Upper lobe of right lung (tissue), 1 donor: Measurements from ENCODE around the gene SUPT5H. TPM values are rescaled to one million over a fixed set of nuclear protein-coding genes. Genes with fewer than 3 reads are reported as not detected.

Experiments used
- ATAC-seq: fragments of 200-7000 bp; cut with Tn5 transposase; one replicate; pipeline ENCODE4 v1.9.1; 2020; ENCODE audit warnings: mild to moderate bottlenecking, moderate library complexity
- DNase-seq: peaks from one replicate; pipeline ENCODE4 v3.0.0-alpha.2; 2020
- H3K27ac ChIP-seq: fragments of 200-600 bp; one replicate; pipeline ENCODE4 v1.8.0; 2022
- H3K27me3 ChIP-seq: fragments of 200-600 bp; one replicate; pipeline ENCODE4 v1.8.0; 2022; ENCODE audit warnings: mild to moderate bottlenecking
- H3K36me3 ChIP-seq: fragments of 200-600 bp; one replicate; pipeline ENCODE4 v1.8.0; 2022
- H3K4me1 ChIP-seq: fragments of 200-600 bp; one replicate; pipeline ENCODE4 v1.8.0; 2022
- H3K4me3 ChIP-seq: fragments of 200-600 bp; one replicate; pipeline ENCODE4 v1.8.0; 2022; ENCODE audit warnings: mild to moderate bottlenecking
- H3K9me3 ChIP-seq: fragments of 200-600 bp; one replicate; pipeline ENCODE4 v1.8.0; 2022
- intact Hi-C: fragments of 100-400 bp; cut with DNase I; formaldehyde crosslinking; loops from one replicate; pipeline ENCODE4 v1.11.0; 2022
- total RNA-seq: library from RNA; stranded (reverse); fragmentation: NEBNext Ultra II Directional; extraction: Animal tissue kit (Norgen Biotek cat#: 25700); gene quantifications from one replicate; pipeline ENCODE4 v1.2.1, GENCODE V29; 2021
- TF ChIP-seq, protein P1 (sequence below): fragments of 200-600 bp; IDR thresholded peaks from one replicate; pipeline ENCODE4 v1.8.0; 2022; ENCODE audit warnings: antibody characterized with exemption
- donor health status: DM: no; HTN: yes; CAD: no; lungs with severe emphysema.

SUPT5H gene
- total RNA-seq, 1 donor from 2014 or later, result 98.4 TPM

GRCh38 chr19:39408392-39409207 lies 36.8 kb upstream of the SUPT5H start:
- Histone ChIP-seq H3K36me3 (peaks cover 18% of the 10 kb centered on the region), H3K4me3 (peak overlapping the region; percentile 97), H3K4me1 (peaks cover 33% of the 10 kb centered on the region), H3K27me3 (no peaks in the 10 kb centered on the region), H3K9me3 (no peaks in the 10 kb centered on the region), H3K27ac (peak overlapping the region; percentile 100)
- intact Hi-C loops, result no loop called here
- ATAC-seq, result no peak
- no peak for DNase-seq
- TF ChIP-seq, protein P1, sequence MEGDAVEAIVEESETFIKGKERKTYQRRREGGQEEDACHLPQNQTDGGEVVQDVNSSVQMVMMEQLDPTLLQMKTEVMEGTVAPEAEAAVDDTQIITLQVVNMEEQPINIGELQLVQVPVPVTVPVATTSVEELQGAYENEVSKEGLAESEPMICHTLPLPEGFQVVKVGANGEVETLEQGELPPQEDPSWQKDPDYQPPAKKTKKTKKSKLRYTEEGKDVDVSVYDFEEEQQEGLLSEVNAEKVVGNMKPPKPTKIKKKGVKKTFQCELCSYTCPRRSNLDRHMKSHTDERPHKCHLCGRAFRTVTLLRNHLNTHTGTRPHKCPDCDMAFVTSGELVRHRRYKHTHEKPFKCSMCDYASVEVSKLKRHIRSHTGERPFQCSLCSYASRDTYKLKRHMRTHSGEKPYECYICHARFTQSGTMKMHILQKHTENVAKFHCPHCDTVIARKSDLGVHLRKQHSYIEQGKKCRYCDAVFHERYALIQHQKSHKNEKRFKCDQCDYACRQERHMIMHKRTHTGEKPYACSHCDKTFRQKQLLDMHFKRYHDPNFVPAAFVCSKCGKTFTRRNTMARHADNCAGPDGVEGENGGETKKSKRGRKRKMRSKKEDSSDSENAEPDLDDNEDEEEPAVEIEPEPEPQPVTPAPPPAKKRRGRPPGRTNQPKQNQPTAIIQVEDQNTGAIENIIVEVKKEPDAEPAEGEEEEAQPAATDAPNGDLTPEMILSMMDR, result no peak

GRCh38 chr19:39409208-39410016 lies 36.0 kb upstream of the SUPT5H start:
- intact Hi-C loops, result no loop called here
- Histone ChIP-seq H3K27ac (peak overlapping the region; percentile 100), H3K4me1 (peaks cover 36% of the 10 kb centered on the region), H3K27me3 (no peaks in the 10 kb centered on the region), H3K4me3 (peak overlapping the region; percentile 97), H3K36me3 (peaks cover 18% of the 10 kb centered on the region), H3K9me3 (no peaks in the 10 kb centered on the region)
- TF ChIP-seq, protein P1, result no peak
- peak; percentile 58 for ATAC-seq
- DNase-seq, result peak; percentile 98

- peak; percentile 20 for ATAC-seq
These were observed 35.2 kb upstream of the SUPT5H start for GRCh38 chr19:39410017-39410830.

DNA sequence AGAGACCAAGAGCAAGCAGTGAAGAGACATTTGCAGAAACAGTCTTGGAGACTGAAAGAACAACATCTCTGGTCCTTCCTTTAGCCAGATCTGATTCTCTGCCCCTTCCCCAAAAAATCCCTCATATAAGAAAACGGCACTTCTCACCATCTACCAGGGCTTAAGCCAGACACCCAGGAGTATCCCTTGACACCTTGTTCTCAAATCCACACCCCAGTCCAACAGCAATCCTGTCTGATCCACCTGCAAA lies 34.6 kb upstream of the SUPT5H start:
- intact Hi-C loops, result no loop called here
- no peak for ATAC-seq
- H3K4me1 ChIP-seq, result peaks cover 32% of the 10 kb centered on the region
- H3K36me3 ChIP-seq, result peaks cover 18% of the 10 kb centered on the region
- no peaks in the 10 kb centered on the region for H3K9me3 ChIP-seq
- no peak for DNase-seq
- H3K27me3 ChIP-seq, result no peaks in the 10 kb centered on the region
- H3K27ac ChIP-seq, result peak overlapping the region; percentile 100
- TF ChIP-seq, protein P1, result no peak
- H3K4me3 ChIP-seq, result peak overlapping the region; percentile 97

More at GRCh38 chr19:39410017-39410830, 35.2 kb upstream of the SUPT5H start:
- Histone ChIP-seq H3K9me3 (no peaks in the 10 kb centered on the region), H3K27ac (peak overlapping the region; percentile 100), H3K4me1 (peaks cover 36% of the 10 kb centered on the region), H3K36me3 (peaks cover 18% of the 10 kb centered on the region), H3K4me3 (peak overlapping the region; percentile 97), H3K27me3 (no peaks in the 10 kb centered on the region)
- peak; percentile 92 for DNase-seq
- intact Hi-C loops, result no loop called here
- TF ChIP-seq, protein P1, result no peak

DNA sequence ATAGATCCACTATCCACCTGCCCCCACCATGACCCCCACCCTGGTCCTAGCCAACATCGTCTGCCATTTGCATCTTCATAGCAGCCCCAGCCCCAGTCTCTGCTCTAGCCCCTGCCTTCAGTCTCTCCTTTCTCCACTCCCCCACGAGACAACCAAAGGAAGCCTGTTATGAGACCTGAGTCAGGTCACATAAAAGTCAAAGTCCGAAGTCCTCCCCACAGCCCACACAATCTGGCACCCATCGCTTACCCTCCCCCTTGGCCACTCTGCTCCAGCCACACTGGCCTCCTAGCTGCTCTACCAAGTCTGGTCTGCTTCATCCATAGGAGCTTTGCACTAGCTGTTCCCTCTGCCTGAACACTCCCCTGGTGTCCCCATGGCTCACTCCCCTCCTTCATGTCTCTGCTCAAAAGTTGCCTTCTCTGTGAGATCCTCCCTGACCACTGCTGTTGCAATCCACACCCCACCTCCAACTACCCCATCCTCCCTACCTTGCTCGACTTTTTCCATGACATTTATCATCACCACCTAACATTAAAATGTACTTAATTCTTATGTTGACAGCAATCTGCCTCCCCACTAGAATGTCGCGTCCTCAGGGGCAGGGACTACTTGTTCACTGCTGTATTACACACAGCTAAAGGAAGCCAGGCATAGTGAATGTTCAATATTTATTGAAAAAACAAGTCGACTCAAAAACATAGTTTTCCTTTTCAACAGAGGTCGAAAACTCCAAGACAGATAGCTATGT lies 34.1 kb upstream of the SUPT5H start:
- peak overlapping the region; percentile 97 for H3K4me3 ChIP-seq
- H3K36me3 ChIP-seq, result peaks cover 18% of the 10 kb centered on the region
- ATAC-seq, result no peak
- peak overlapping the region; percentile 100 for H3K27ac ChIP-seq
- TF ChIP-seq, protein P1, result no peak
- no peaks in the 10 kb centered on the region for H3K27me3 ChIP-seq
- H3K9me3 ChIP-seq, result no peaks in the 10 kb centered on the region
- intact Hi-C loops, result no loop called here
- DNase-seq, result no peak
- peaks cover 29% of the 10 kb centered on the region for H3K4me1 ChIP-seq
